Measurements from ENCODE around the gene ARL15. TPM values are rescaled to one million over a fixed set of nuclear protein-coding genes. Genes with fewer than 3 reads are reported as not detected.
A peak's percentile ranks its signal among the peaks of the same experiment; 100 is the strongest.

ARL15 gene
- total RNA-seq, 1 experiment from 2014 or later: 7.9 TPM

DNA sequence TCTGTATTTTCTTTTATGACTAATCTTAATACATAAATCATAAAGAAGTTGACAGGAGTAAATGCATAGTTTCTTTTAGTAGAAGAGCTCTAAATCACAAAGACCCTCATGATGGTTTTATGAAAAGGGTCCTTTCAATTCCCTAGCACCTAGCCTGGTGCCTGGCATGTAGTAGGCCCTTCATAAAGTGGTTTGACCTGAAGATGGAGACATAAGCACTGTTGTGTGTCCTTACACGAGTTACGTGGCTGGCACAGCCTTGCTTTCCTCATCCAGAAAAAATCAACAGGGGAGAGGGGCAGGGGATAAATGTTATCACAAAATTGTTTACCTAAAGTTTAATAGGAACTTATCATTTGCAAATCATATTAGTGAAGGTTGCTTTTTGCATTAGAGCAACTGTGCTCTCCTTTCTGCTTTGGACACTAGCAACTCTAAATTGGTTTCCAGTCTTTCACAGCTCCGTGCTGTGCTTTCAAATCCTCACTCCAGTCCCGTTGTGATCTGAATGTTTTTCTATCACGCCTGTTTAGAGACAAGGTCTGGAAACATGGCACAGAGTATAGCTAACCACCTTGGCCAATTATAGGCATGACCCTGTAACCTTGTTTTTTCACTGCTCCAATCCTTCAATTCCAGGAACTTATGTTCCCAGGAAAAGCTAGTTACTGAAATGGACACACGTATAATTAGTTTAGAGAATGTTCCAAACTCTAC is 55.7 kb downstream of the ARL15 start:
- no peak for DNase-seq (ENCODE audit: low read depth)

GRCh38 chr5:54251981-54252380 is 58.4 kb downstream of the ARL15 start:
- DNase-seq (ENCODE audit: low read depth): no peak

- DNase-seq (ENCODE audit: low read depth): peak; percentile 50
Measured at GRCh38 chr5:54249210-54250028, 61.0 kb downstream of the ARL15 start.

- DNase-seq (ENCODE audit: low read depth): no peak
Measured at GRCh38 chr5:54247226-54247625, 63.1 kb downstream of the ARL15 start.

DNA sequence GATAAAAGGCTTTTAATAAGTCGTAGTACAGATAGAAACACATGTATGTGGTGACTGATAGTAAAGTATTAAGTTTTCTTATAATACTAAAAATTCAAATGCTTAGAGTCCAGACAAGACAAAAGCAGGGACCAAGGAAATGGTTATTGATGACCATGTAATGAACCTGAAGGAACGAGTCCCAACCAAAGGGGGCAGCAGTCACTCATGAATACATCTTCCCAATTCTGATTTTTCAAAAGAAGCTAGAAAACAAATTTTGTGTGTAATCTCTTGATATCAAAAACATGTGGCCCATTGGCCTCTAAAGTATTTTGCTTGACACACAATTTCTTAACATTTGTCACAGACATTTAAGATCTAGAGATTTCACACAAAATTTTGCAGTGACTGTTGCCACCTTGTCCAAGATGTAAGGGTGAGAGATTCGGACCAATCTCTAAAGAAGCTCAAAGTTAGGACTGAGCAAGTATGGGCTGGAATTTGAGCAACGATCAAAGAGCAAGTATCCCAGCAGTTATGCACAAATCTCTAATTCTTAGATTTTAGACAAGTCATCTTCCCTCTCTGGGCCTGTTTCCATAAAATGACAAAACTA is 66.8 kb downstream of the ARL15 start:
- peak; percentile 18 for DNase-seq (ENCODE audit: low read depth)

DNA sequence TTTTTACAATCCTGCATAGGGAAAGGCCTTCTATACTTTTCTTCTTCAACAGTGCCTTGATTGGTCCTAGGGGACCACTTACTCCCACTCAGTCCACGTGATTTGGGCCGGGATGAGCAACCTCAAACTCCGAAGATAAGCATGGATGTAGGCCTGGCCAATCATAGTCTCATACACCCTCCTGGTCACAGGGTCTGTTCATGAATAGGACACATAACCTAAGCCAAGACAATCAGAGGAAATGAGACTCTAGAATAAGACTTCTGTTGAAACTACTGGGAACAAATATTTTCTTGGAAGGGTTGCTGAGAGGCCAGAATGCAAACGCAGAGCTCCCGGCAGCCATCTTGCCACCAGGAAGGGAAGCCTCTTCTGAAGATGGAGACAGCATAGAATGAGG is 68.1 kb downstream of the ARL15 start:
- DNase-seq (ENCODE audit: low read depth): no peak

DNA sequence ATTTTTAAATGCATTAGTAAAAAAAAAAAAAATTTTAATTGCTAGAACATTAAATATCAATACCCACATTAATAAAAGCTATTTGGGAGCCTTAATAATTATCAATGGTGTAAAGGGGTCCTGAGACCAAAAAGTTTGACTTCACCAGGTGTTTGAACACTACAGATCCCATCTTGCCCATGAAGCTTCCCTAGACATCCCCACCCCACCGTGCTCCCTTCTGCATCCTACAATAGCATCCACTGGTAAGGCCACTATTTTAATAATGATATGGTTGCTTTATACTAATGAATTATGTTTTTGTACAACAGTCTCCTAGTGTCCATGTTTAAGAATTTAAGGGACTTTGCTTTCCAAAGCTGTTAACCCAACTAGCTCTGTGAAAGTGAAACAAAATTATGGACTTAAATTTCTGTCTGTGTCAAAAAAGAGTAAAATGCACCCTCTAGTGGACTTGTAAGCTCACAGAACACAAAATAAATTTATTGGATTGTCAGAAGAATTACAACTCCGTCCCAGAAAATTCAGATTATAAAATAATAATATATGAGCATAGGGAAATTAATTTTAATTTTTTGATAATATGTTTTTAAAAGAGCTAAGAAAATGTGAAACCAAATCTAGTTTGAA is 76.0 kb downstream of the ARL15 start:
- DNase-seq (ENCODE audit: low read depth): peak; percentile 23

DNA sequence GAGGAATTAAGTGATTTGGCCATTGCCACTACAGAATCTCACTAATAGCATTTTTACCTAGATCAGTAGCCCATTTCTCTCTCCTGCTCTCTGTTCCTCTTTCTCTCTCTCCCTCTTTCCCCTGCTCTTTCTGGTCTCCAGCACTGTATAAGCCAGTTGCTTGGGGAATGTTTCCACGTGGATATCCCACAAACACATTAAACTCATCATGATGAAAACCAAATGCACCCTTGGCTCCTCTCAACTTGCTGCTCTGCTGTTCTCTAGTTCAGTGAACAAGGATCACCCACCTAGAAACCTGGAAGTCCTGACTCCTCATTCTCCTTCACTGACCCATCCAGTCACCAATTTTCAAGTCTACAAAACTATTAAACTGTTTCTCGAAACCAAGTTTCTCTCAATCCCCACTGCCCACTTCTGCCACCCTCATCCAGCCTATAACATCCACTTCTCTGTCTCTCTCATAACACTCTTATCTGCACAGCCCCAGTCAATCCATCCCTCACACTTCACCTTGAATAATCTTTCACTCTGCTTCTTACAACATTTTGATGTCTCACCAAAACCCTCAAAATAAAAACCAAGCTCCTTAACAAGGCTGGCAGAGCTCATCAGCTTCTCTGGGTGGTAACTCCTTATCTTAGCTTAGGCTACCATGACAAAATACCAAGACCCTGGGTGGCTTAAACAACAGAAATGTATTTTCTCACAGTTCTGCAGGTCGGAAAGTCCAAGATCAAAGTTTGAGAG is 79.3 kb downstream of the ARL15 start:
- DNase-seq (ENCODE audit: low read depth): no peak

DNA sequence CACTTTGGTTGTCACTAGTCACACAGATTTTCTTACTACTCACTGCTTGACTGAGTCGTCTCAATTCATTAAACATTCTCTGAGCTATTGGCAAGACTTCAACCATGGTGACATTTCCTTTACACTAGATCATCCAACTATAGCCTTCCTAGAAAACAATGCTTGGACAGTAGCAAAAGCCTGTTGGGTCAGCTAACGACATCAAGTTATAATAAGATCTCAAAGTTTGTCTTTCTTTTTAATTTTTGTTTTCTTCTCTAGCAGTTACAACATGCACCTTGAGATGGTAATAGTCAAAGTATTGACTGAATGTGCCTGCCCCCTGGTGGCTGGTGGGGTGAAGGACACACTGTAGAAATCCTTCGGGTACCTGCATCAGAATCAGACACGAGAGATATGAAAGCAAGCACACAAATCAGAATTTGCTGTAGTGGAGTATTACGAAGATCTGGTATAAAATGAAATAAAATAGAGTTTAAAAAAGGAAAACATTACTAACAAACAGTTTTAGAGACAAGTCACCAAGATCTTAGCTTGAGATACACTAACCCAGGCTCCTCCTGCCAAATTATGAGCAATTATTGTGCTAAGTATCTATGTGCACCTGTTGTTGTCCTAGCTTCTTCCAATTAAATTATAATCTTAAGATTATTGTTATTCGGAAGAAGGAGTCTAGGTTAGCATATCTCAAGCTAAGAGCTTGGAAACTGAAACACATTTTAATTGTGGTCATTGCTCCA is 81.2 kb downstream of the ARL15 start:
- peak; percentile 21 for DNase-seq (ENCODE audit: low read depth)

- no peak for DNase-seq (ENCODE audit: low read depth)
Measured at GRCh38 chr5:54227759-54228158, 82.6 kb downstream of the ARL15 start.

- no peak for DNase-seq (ENCODE audit: low read depth)
Measured at GRCh38 chr5:54227109-54227508, 83.3 kb downstream of the ARL15 start.

DNA sequence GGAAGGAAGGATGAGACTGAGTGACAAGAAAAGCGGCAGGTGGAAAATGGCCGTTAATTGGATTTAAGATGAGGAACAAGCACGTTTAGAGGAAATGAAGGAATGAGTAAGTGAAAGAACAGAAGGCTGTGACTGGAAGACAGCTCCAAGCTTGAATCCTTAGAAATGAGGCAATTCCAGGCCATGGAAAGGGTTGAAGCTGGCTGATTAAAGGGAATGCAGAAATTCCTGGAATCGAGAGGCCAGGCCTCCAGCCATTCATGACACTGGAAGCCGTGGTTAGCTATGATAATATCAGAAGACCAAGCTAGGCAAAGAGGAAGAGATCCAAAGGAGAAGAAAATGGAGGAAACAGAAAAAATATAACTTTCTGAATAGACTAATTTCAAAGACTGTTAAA is 84.2 kb downstream of the ARL15 start:
- no peak for DNase-seq (ENCODE audit: low read depth)

- DNase-seq (ENCODE audit: low read depth): no peak
Measured at GRCh38 chr5:54224103-54224826, 86.1 kb downstream of the ARL15 start.

- DNase-seq (ENCODE audit: low read depth): no peak
Measured at GRCh38 chr5:54222336-54222735, 88.0 kb downstream of the ARL15 start.

- no peak for DNase-seq (ENCODE audit: low read depth)
Measured at GRCh38 chr5:54221135-54221534, 89.2 kb downstream of the ARL15 start.

GRCh38 chr5:54220230-54221040 is 89.9 kb downstream of the ARL15 start:
- DNase-seq (ENCODE audit: low read depth): no peak

GRCh38 chr5:54217826-54218503 is 92.4 kb downstream of the ARL15 start:
- peak; percentile 63 for DNase-seq (ENCODE audit: low read depth)

DNA sequence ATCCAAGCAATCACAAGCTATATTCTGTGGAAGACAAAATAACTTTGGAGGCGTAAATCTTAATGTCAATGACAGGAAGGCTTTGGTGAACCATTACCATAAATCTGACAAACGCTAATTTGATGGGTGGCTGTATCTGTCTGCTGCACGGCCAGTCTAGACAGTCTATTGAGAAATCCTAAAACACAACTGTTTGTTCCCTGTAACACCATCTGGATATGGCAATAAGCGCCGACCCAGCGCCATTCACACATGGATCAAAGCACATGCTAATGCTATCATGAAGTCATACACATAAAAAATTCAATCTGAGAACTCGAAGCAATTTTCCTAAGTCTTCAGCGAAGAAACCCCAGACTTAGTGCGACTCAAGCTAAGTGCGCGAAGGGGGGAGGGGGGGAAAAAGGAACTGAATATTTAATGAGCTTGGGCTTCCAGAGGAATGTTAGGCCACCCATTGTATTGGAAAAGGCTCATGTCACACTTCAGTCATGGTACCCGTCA is 95.1 kb downstream of the ARL15 start:
- no peak for DNase-seq (ENCODE audit: low read depth)

Measured in HT1080 (cell line).